Mesendoderm (in vitro differentiated cells): ENCODE data around the gene PEX10.

ENCODE experiments used
- DNase-seq: peaks from one replicate; pipeline ENCODE4 v3.0.0; 2013
- H2AK5ac ChIP-seq: 2 replicates; pipeline ENCODE4 v1.6.1; 2013; ENCODE audit warnings: low read length, inconsistent platforms
- H2BK120ac ChIP-seq: 2 replicates; pipeline ENCODE4 v1.6.1; 2013; ENCODE audit warnings: low read depth, mild to moderate bottlenecking, low read length, moderate library complexity, mixed read lengths
- H2BK15ac ChIP-seq: replicated peaks from 2 replicates; pipeline ENCODE4 v1.6.1; 2013; ENCODE audit warnings: low read depth, mild to moderate bottlenecking, moderate library complexity
- H2BK5ac ChIP-seq: 2 replicates; pipeline ENCODE4 v1.6.1; 2013; ENCODE audit warnings: low read length, inconsistent platforms
- H3K18ac ChIP-seq: 2 replicates; pipeline ENCODE4 v1.6.1; 2013; ENCODE audit warnings: mild to moderate bottlenecking, low read length, mixed read lengths
- H3K23ac ChIP-seq: one replicate; pipeline ENCODE4 v1.6.1; 2013; ENCODE audit warnings: low read length
- H3K27ac ChIP-seq: 2 replicates; pipeline ENCODE4 v1.5.1; 2013; ENCODE audit warnings: low read depth, mild to moderate bottlenecking, inconsistent platforms, low read length, moderate library complexity
- H3K27me3 ChIP-seq: 2 replicates; pipeline ENCODE4 v1.6.1; 2013; ENCODE audit warnings: low read length, control low read depth, mild to moderate bottlenecking, inconsistent platforms; ENCODE audit not compliant: insufficient read depth, poor library complexity
- H3K36me3 ChIP-seq: 2 replicates; pipeline ENCODE4 v1.6.1; 2013; ENCODE audit warnings: low read length, inconsistent platforms; ENCODE audit not compliant: control insufficient read depth, insufficient read depth
- H3K4ac ChIP-seq: one replicate; pipeline ENCODE4 v1.6.1; 2013; ENCODE audit warnings: low read depth, mild to moderate bottlenecking, low read length, moderate library complexity
- H3K4me1 ChIP-seq: 2 replicates; pipeline ENCODE4 v1.6.1; 2013; ENCODE audit warnings: low read depth, low read length, inconsistent platforms; ENCODE audit not compliant: control insufficient read depth
- H3K4me2 ChIP-seq: 2 replicates; pipeline ENCODE4 v1.6.1; 2013; ENCODE audit warnings: low read length
- H3K4me3 ChIP-seq: 2 replicates; pipeline ENCODE4 v1.5.1; 2013; ENCODE audit warnings: mild to moderate bottlenecking, low read length
- H3K56ac ChIP-seq: one replicate; pipeline ENCODE4 v1.6.1; 2013; ENCODE audit warnings: low read length
- H3K79me1 ChIP-seq: 2 replicates; pipeline ENCODE4 v1.6.1; 2013; ENCODE audit warnings: low read length, inconsistent platforms
- H3K79me2 ChIP-seq: 2 replicates; pipeline ENCODE4 v1.6.1; 2013; ENCODE audit warnings: mild to moderate bottlenecking, low read length; ENCODE audit not compliant: control insufficient read depth, insufficient read depth
- H3K9ac ChIP-seq: 2 replicates; pipeline ENCODE4 v1.6.1; 2013; ENCODE audit warnings: low read length, inconsistent platforms
- H4K5ac ChIP-seq: one replicate; pipeline ENCODE4 v1.6.1; 2013; ENCODE audit warnings: low read length
- H4K8ac ChIP-seq: one replicate; pipeline ENCODE4 v1.6.1; 2013; ENCODE audit warnings: low read depth, mild to moderate bottlenecking, control low read depth, low read length, moderate library complexity
- WGBS: extraction: QIAGEN DNeasy Blood & Tissue Kit; methylation state at CpG from one replicate; pipeline ENCODE4 v1.1.7; 2013; ENCODE audit warnings: low lambda C conversion rate, missing lambda C conversion rate; ENCODE audit not compliant: insufficient coverage; ENCODE audit errors: extremely low coverage; 5-methylcytosine and 5-hydroxymethylcytosine counted together

Gene PEX10

DNA sequence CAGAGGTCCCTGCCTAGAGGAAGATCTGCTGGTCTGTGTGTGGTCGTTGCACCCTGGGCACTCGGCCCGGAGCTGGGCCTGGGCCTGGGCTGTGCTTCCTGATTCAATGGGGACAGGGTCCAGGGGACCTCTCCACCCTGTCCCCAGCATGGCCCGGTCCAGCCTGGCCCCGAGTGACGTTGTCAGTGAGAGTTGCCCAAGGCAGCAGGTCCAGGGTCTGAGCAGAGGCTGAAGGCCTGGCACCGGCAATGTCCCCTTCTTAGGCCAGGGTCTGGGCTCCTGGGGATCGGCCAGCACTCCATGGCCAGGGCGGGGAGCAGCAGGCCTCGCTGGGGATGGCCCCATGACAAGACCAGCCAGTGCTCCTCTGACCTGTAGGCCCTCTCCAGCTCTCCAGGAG lies 15.6 kb upstream of the PEX10 start:
- no peak overlapping the region for H3K4me3 ChIP-seq
- no peak overlapping the region for H3K4ac ChIP-seq
- no CpG with 5 or more reads among the region's 10 CpGs for WGBS
- H2BK5ac ChIP-seq: no peak overlapping the region
- no peaks in the 10 kb centered on the region for H3K4me1 ChIP-seq
- no peak overlapping the region for H3K4me2 ChIP-seq
- no peak overlapping the region for H4K5ac ChIP-seq
- no peaks in the 10 kb centered on the region for H3K79me1 ChIP-seq
- no peak overlapping the region for H3K23ac ChIP-seq
- no peaks in the 10 kb centered on the region for H3K79me2 ChIP-seq
- no peaks in the 10 kb centered on the region for H3K36me3 ChIP-seq
- H4K8ac ChIP-seq: no peak overlapping the region
- H3K9ac ChIP-seq: no peak overlapping the region
- H2BK15ac ChIP-seq: no peak overlapping the region
- DNase-seq: no peak
- no peaks in the 10 kb centered on the region for H3K27me3 ChIP-seq
- no peak overlapping the region for H3K56ac ChIP-seq
- no peak overlapping the region for H3K27ac ChIP-seq
- no peak overlapping the region for H2AK5ac ChIP-seq
- H2BK120ac ChIP-seq: no peak overlapping the region
- H3K18ac ChIP-seq: no peak overlapping the region

DNA sequence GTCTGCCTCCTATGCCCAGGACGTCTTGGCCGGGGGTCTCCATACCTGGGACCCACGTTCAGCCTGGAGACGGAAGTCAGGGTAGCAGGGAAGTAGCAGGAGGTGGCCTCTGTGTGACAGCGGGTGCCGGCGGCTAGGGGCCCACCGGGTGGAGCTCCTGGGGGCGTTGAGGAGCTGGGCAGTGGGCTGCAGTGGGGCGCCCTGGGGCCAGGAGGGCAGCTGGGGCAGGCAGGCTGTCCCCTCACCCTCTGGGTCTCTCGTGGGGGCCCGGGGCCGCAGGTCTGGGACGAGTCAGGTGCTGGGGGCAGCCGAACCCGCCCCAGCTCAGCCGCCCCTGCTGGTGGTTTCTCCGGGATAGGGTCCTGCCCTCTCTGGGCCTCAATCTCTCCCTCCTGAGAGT lies 14.7 kb upstream of the PEX10 start:
- no CpG with 5 or more reads among the region's 18 CpGs for WGBS
- Histone ChIP-seq H3K79me1 (no peaks in the 10 kb centered on the region), H4K8ac (no peak overlapping the region), H3K27me3 (no peaks in the 10 kb centered on the region), H3K4me3 (no peak overlapping the region), H3K27ac (no peak overlapping the region), H3K56ac (no peak overlapping the region), H3K79me2 (no peaks in the 10 kb centered on the region), H3K18ac (no peak overlapping the region), H2BK120ac (no peak overlapping the region), H2AK5ac (no peak overlapping the region), H3K36me3 (no peaks in the 10 kb centered on the region), H3K4ac (no peak overlapping the region), H2BK5ac (no peak overlapping the region), H4K5ac (no peak overlapping the region), H3K9ac (no peak overlapping the region), H2BK15ac (no peak overlapping the region), H3K4me2 (no peak overlapping the region), H3K4me1 (no peaks in the 10 kb centered on the region), H3K23ac (no peak overlapping the region)
- no peak for DNase-seq

DNA sequence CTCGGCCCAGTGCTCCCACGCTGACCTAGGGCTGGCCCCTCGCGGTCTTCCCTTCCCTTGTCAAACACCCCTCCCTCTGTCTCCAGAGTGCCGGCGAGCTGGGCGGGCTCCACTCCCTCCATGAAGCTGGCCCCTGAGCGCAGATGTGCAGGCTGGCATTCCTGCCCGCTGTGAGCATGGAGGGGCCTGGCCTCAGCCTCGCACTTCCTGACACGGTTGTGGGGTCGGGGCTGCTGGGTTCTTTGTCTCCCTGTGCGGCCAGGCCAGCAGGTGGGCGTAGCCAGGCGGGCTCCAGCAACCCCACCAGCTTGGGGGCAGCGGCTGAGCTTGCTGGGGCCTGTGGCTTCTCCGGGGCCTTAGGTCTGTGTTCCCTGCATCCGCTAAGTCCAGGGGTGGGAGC lies 14.2 kb upstream of the PEX10 start:
- no CpG with 5 or more reads among the region's 18 CpGs for WGBS
- H4K8ac ChIP-seq: no peak overlapping the region
- H3K36me3 ChIP-seq: no peaks in the 10 kb centered on the region
- H3K23ac ChIP-seq: no peak overlapping the region
- H2BK15ac ChIP-seq: no peak overlapping the region
- H2BK5ac ChIP-seq: no peak overlapping the region
- no peak overlapping the region for H3K27ac ChIP-seq
- H3K4me1 ChIP-seq: no peaks in the 10 kb centered on the region
- H3K79me2 ChIP-seq: no peaks in the 10 kb centered on the region
- no peak overlapping the region for H3K4me2 ChIP-seq
- no peaks in the 10 kb centered on the region for H3K79me1 ChIP-seq
- H3K56ac ChIP-seq: no peak overlapping the region
- no peak overlapping the region for H3K18ac ChIP-seq
- no peak overlapping the region for H3K9ac ChIP-seq
- no peak overlapping the region for H3K4me3 ChIP-seq
- H3K4ac ChIP-seq: no peak overlapping the region
- H2AK5ac ChIP-seq: no peak overlapping the region
- no peak for DNase-seq
- no peak overlapping the region for H2BK120ac ChIP-seq
- H3K27me3 ChIP-seq: no peaks in the 10 kb centered on the region
- H4K5ac ChIP-seq: no peak overlapping the region

DNA sequence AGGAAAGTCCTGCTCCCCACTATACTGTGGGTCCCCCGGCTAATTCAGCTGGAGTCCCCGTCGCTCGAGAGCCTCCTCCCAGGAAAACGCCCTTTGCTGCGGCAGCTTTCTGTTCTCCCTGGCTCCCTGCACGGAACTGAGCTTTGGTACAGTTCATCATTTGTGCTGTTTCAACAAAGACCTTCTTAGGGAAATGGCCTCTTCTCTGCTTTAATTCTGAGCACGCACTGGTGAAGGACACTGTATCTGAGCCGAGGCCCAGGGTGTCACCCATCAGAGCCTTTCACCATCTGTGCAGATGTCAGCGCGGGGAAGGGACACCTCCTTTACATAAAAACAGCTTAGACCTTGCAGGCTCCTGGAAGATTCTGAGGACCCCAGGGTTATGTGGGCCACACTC lies 13.5 kb upstream of the PEX10 start:
- no peak overlapping the region for H2BK5ac ChIP-seq
- no CpG with 5 or more reads among the region's 11 CpGs for WGBS
- H3K9ac ChIP-seq: no peak overlapping the region

DNA sequence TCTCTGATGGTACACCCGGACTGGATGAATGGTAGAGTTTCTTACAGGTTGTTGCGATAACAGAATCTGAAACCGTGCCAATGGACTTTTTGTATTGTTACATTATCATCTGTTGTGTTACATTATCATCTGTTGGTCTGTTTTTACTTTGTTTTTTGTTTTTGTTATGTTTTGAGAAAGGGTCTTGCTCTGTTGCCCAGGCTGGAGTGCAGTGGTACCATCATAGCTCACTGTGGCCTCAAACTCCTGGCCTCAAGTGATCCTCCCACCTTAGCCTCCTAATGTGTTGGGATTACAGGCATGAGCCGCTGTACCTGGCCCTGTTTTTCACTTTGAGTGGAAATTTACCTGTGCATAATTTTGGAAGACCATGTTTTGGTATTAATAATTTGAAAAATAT lies 10.2 kb upstream of the PEX10 start:
- no CpG with 5 or more reads among the region's 4 CpGs for WGBS
- Histone ChIP-seq H4K8ac (no peak overlapping the region), H4K5ac (no peak overlapping the region), H3K36me3 (no peaks in the 10 kb centered on the region), H3K79me2 (no peaks in the 10 kb centered on the region), H3K18ac (no peak overlapping the region), H2BK5ac (no peak overlapping the region), H3K4me2 (no peak overlapping the region), H2AK5ac (no peak overlapping the region), H3K4me3 (no peak overlapping the region), H3K23ac (no peak overlapping the region), H3K79me1 (no peaks in the 10 kb centered on the region), H2BK15ac (no peak overlapping the region), H3K27ac (no peak overlapping the region), H3K4ac (no peak overlapping the region), H3K4me1 (no peaks in the 10 kb centered on the region), H2BK120ac (no peak overlapping the region), H3K27me3 (no peaks in the 10 kb centered on the region), H3K56ac (no peak overlapping the region), H3K9ac (no peak overlapping the region)
- no peak for DNase-seq

More for the DNA sequence above, 13.5 kb upstream of the PEX10 start:
- no peak overlapping the region for H3K56ac ChIP-seq
- no peaks in the 10 kb centered on the region for H3K79me1 ChIP-seq
- no peak overlapping the region for H3K4me3 ChIP-seq
- no peak overlapping the region for H3K27ac ChIP-seq
- no peak for DNase-seq
- H3K4me2 ChIP-seq: no peak overlapping the region
- no peak overlapping the region for H4K8ac ChIP-seq
- no peak overlapping the region for H3K4ac ChIP-seq
- no peak overlapping the region for H4K5ac ChIP-seq
- H3K18ac ChIP-seq: no peak overlapping the region
- no peak overlapping the region for H3K23ac ChIP-seq
- H2BK120ac ChIP-seq: no peak overlapping the region
- no peaks in the 10 kb centered on the region for H3K79me2 ChIP-seq
- H3K36me3 ChIP-seq: no peaks in the 10 kb centered on the region
- H3K27me3 ChIP-seq: no peaks in the 10 kb centered on the region
- H2BK15ac ChIP-seq: no peak overlapping the region
- no peaks in the 10 kb centered on the region for H3K4me1 ChIP-seq
- H2AK5ac ChIP-seq: no peak overlapping the region

DNA sequence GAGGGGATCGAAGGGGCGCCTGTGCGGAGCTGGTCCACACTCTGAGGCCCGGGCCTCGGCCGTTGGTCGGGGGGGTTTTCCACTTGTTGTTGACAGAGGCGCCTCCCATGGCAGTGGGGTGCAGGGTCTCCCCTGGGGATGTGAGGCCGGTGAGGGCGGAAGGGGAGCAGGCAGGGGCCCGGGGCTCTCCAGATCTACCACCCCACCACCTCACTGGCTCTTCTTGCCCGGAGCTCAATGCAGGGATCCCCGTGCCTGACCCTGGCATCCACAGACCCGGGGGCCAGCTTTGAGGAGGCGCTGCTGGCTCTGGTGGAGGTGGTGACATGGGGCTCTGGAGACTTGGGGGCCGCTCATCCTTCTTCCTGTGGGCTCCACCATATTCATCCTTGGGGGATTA lies 7.1 kb upstream of the PEX10 start:
- Histone ChIP-seq H2BK120ac (no peak overlapping the region), H3K4ac (no peak overlapping the region), H2BK15ac (no peak overlapping the region), H3K79me1 (no peaks in the 10 kb centered on the region), H2AK5ac (no peak overlapping the region), H3K27ac (no peak overlapping the region), H2BK5ac (no peak overlapping the region), H4K5ac (no peak overlapping the region), H3K56ac (no peak overlapping the region), H3K4me1 (no peaks in the 10 kb centered on the region), H3K4me2 (no peak overlapping the region), H3K9ac (no peak overlapping the region), H3K27me3 (no peaks in the 10 kb centered on the region), H3K23ac (no peak overlapping the region), H4K8ac (no peak overlapping the region), H3K79me2 (no peaks in the 10 kb centered on the region), H3K36me3 (no peaks in the 10 kb centered on the region), H3K18ac (no peak overlapping the region), H3K4me3 (no peak overlapping the region)
- DNase-seq: no peak
- no CpG with 5 or more reads among the region's 16 CpGs for WGBS
